HG03060 (cell line): ENCODE results near the gene ITPRIPL1.

Experiments
- ATAC-seq: cut with Tn5 transposase; IDR thresholded peaks from one replicate; pipeline ENCODE4 v1.9.1; 2021; ENCODE audit warnings: low read depth, moderate number of reproducible peaks; ENCODE audit not compliant: unreplicated experiment

The ITPRIPL1 gene

GRCh38 chr2:96320728-96321622 lies 4.1 kb upstream of the ITPRIPL1 start:
- ATAC-seq = no peak

GRCh38 chr2:96323849-96324248 lies 1.3 kb upstream of the ITPRIPL1 start:
- ATAC-seq = no peak

GRCh38 chr2:96324721-96325040 lies 436 bp upstream of the ITPRIPL1 start:
- no peak for ATAC-seq

GRCh38 chr2:96325884-96326255 lies 753 bp downstream of the ITPRIPL1 start:
- no peak for ATAC-seq

GRCh38 chr2:96326564-96326963 lies 1.4 kb downstream of the ITPRIPL1 start:
- ATAC-seq = no peak

GRCh38 chr2:96326990-96327820 lies 2.1 kb downstream of the ITPRIPL1 start:
- ATAC-seq = no peak

GRCh38 chr2:96329456-96329855 lies 4.3 kb downstream of the ITPRIPL1 start:
- ATAC-seq = no peak

- ATAC-seq = no peak
These were observed 4.8 kb downstream of the ITPRIPL1 start for GRCh38 chr2:96329874-96330273.

- no peak for ATAC-seq
These were observed 5.3 kb downstream of the ITPRIPL1 start for GRCh38 chr2:96330407-96330806.

GRCh38 chr2:96333708-96334107 lies 8.6 kb downstream of the ITPRIPL1 start:
- no peak for ATAC-seq

GRCh38 chr2:96336104-96336775 lies 11.1 kb downstream of the ITPRIPL1 start:
- ATAC-seq = no peak

- ATAC-seq = no peak
These were observed 11.8 kb downstream of the ITPRIPL1 start for GRCh38 chr2:96336873-96337272.

- no peak for ATAC-seq
These were observed 15.6 kb downstream of the ITPRIPL1 start for GRCh38 chr2:96340493-96341414.

- no peak for ATAC-seq
These were observed 16.5 kb downstream of the ITPRIPL1 start for GRCh38 chr2:96341641-96342040.

- no peak for ATAC-seq
These were observed 17.0 kb downstream of the ITPRIPL1 start for GRCh38 chr2:96342085-96342484.

GRCh38 chr2:96344011-96344410 lies 18.9 kb downstream of the ITPRIPL1 start:
- peak; percentile 78 for ATAC-seq

GRCh38 chr2:96345438-96345837 lies 20.3 kb downstream of the ITPRIPL1 start:
- no peak for ATAC-seq

- no peak for ATAC-seq
These were observed 20.8 kb downstream of the ITPRIPL1 start for GRCh38 chr2:96345868-96346462.

GRCh38 chr2:96347395-96347794 lies 22.3 kb downstream of the ITPRIPL1 start:
- ATAC-seq = no peak
